HepG2 (cell line): ENCODE data around the gene RPL36. TPM values are rescaled to one million over a fixed set of nuclear protein-coding genes. Genes with fewer than 3 reads are reported as not detected.

Source experiments
- BORCS8-MEF2B ChIP-seq: sonication (generic); formaldehyde crosslinking; IDR thresholded peaks from 2 replicates; pipeline ENCODE4 v1.8.0; 2022; ENCODE audit warnings: mild to moderate bottlenecking, missing genetic modification reagents
- HDAC2 ChIP-seq: sonication (generic); formaldehyde crosslinking; IDR thresholded peaks from 2 replicates; pipeline ENCODE4 v1.4.0; 2020; ENCODE audit warnings: missing genetic modification reagents
- IKZF5 ChIP-seq: IDR thresholded peaks from 2 replicates; pipeline ENCODE4 v1.6.1; 2018; ENCODE audit warnings: missing genetic modification reagents, mild to moderate bottlenecking, missing compliant biosample characterization
- MEF2D ChIP-seq: sonication (generic); formaldehyde crosslinking; IDR thresholded peaks from 2 replicates; pipeline ENCODE4 v1.5.1; 2020; ENCODE audit warnings: mild to moderate bottlenecking, missing genetic modification reagents
- NFYC ChIP-seq: IDR thresholded peaks from 2 replicates; pipeline ENCODE4 v1.6.1; 2016; ENCODE audit warnings: missing genetic modification reagents, missing compliant biosample characterization
- RFXANK ChIP-seq: IDR thresholded peaks from 2 replicates; pipeline ENCODE4 v1.6.1; 2016
- RNF2 ChIP-seq: fragments of 450-650 bp; conservative IDR thresholded peaks from 2 replicates; pipeline ENCODE4 v1.6.1; 2016; ENCODE audit warnings: low read depth
- SATB2 ChIP-seq: sonication (generic); formaldehyde crosslinking; IDR thresholded peaks from 2 replicates; pipeline ENCODE4 v1.5.0; 2020; ENCODE audit warnings: missing genetic modification reagents
- TBX2 ChIP-seq: sonication (generic); formaldehyde crosslinking; IDR thresholded peaks from 2 replicates; pipeline ENCODE4 v1.5.0; 2020; ENCODE audit warnings: missing genetic modification reagents, mild to moderate bottlenecking, borderline replicate concordance
- TFAP4 ChIP-seq: sonication (generic); IDR thresholded peaks from 2 replicates; pipeline ENCODE4 v1.6.1; 2016; ENCODE audit warnings: low read depth, borderline replicate concordance
- TFDP1 ChIP-seq: IDR thresholded peaks from 2 replicates; pipeline ENCODE4 v1.6.1; 2016; ENCODE audit warnings: missing compliant biosample characterization, missing genetic modification reagents, borderline replicate concordance
- ZNF17 ChIP-seq: sonication (generic); formaldehyde crosslinking; IDR thresholded peaks from 2 replicates; pipeline ENCODE4 v1.5.0; 2020; ENCODE audit warnings: mild to moderate bottlenecking, missing genetic modification reagents
- ZNF354B ChIP-seq: sonication (generic); formaldehyde crosslinking; IDR thresholded peaks from 2 replicates; pipeline ENCODE4 v1.8.0; 2022; ENCODE audit warnings: mild to moderate bottlenecking, missing genetic modification reagents
- ZNF407 ChIP-seq: sonication (generic); formaldehyde crosslinking; IDR thresholded peaks from one replicate; pipeline ENCODE4 v1.5.1; 2020; ENCODE audit warnings: mild to moderate bottlenecking, missing genetic modification reagents; ENCODE audit errors: not compliant biosample characterization
- ZNF761 ChIP-seq: sonication (generic); formaldehyde crosslinking; conservative IDR thresholded peaks from 2 replicates; pipeline ENCODE4 v1.4.0; 2020; ENCODE audit warnings: mild to moderate bottlenecking, missing genetic modification reagents
- ZNF770 ChIP-seq: sonication (generic); formaldehyde crosslinking; IDR thresholded peaks from 2 replicates; pipeline ENCODE4 v1.5.0; 2020; ENCODE audit warnings: mild to moderate bottlenecking, missing genetic modification reagents
- polyA plus RNA-seq, 8 experiments: library from polyadenylated mRNA; depleted of rRNA in 3 of 8; stranded (reverse) in 7 of 8; unstranded in 1 of 8; fragments of >200 nt; fragmentation: Illumina TruSeq in 4 of 8; extraction: Trizol in 4 of 8; gene quantifications; 2 replicates each; pipeline versions ENCODE4 v1.2.1 to v1.2.3, GENCODE V29; 2011 to 2016; ENCODE audit warnings: low read depth in 4 of 8, missing spikeins in 1 of 8, mixed read lengths in 1 of 8; ENCODE audit not compliant: insufficient read depth in 1 of 8
- total RNA-seq, 5 experiments: library from RNA; depleted of rRNA; stranded (reverse); fragments of >200 nt; fragmentation: Illumina TruSeq; extraction: Trizol; gene quantifications; 2 replicates each; pipeline ENCODE4 v1.2.3, GENCODE V29; 2016; ENCODE audit warnings: low read depth in 1 of 5

Gene RPL36
- total and polyA plus RNA-seq, 2 of the 13 experiments (the other 11 are each of a cell fraction or from before 2014, with no cell fraction given) = 706 to 740 TPM

- TF ChIP-seq BORCS8-MEF2B (no peak), ZNF761 (0 out of 2 replicates have a peak, but pooled peaks have one; percentile 56), RNF2 (no peak), MEF2D (CRISPR knock-in tag) (no peak), TFAP4 (0 out of 2 replicates have a peak, but pooled peaks have one; percentile 4), HDAC2 (no peak), ZNF770 (CRISPR knock-in tag) (peak; percentile 39; the same call in 1 of the 2 replicates), TBX2 (CRISPR knock-in tag) (peak; percentile 71), RFXANK (CRISPR knock-in tag) (no peak), TFDP1 (CRISPR knock-in tag) (no peak), ZNF407 (peak; percentile 86), IKZF5 (CRISPR knock-in tag) (peak; percentile 21; the same call in 1 of the 2 replicates), ZNF17 (CRISPR knock-in tag) (no peak), NFYC (CRISPR knock-in tag) (no peak), SATB2 (CRISPR knock-in tag) (no peak), ZNF354B (CRISPR knock-in tag) (no peak)
Observed at GRCh38 chr19:5686647-5687359, 3.3 kb upstream of the RPL36 start (continued).
